Liver (tissue), 9 donors: Measurements from ENCODE around the gene GHR. TPM values are rescaled to one million over a fixed set of nuclear protein-coding genes. Genes with fewer than 3 reads are reported as not detected.

Source experiments
- DNase-seq: peaks from one replicate; pipeline ENCODE4 v3.0.0-alpha.2; 2017; ENCODE audit warnings: low spot score
- H3K27ac ChIP-seq, 2 donors: one replicate each; pipeline ENCODE4 v1.7.0; 2013; ENCODE audit warnings: inconsistent platforms in 2 of 2, low read length in 2 of 2, control low read depth in 1 of 2, low read depth in 1 of 2, mild to moderate bottlenecking in 1 of 2
- H3K27me3 ChIP-seq, 4 donors: one replicate each; pipeline versions ENCODE4 v1.6.1 to v1.7.0; 2013; ENCODE audit warnings: low read length in 3 of 4, inconsistent platforms in 1 of 4, mild to moderate bottlenecking in 1 of 4, moderate library complexity in 1 of 4; ENCODE audit not compliant: control insufficient read depth in 4 of 4, insufficient read depth in 4 of 4
- H3K36me3 ChIP-seq, 4 donors: one replicate each; pipeline versions ENCODE4 v1.6.1 to v1.7.0; 2013; ENCODE audit warnings: low read length in 3 of 4, mild to moderate bottlenecking in 3 of 4, low read depth in 1 of 4, moderate library complexity in 1 of 4; ENCODE audit not compliant: control insufficient read depth in 4 of 4, insufficient read depth in 3 of 4
- H3K4me1 ChIP-seq, 4 donors: one replicate each; pipeline versions ENCODE4 v1.6.1 to v1.7.0; 2013; ENCODE audit warnings: low read length in 3 of 4, mild to moderate bottlenecking in 3 of 4, moderate library complexity in 1 of 4; ENCODE audit not compliant: control insufficient read depth in 4 of 4, insufficient read depth in 4 of 4
- H3K4me3 ChIP-seq, 3 donors: one replicate each; pipeline versions ENCODE4 v1.6.1 to v1.7.0; 2013; ENCODE audit warnings: low read length in 3 of 3, control low read depth in 1 of 3, low read depth in 1 of 3, mild to moderate bottlenecking in 1 of 3
- H3K9ac ChIP-seq, 2 donors: one replicate each; pipeline ENCODE4 v1.7.0; 2013; ENCODE audit warnings: low read length in 2 of 2, mild to moderate bottlenecking in 2 of 2, moderate library complexity in 2 of 2, control low read depth in 1 of 2, low read depth in 1 of 2
- H3K9me3 ChIP-seq, 4 donors: one replicate each; pipeline versions ENCODE4 v1.6.1 to v1.7.0; 2013; ENCODE audit warnings: low read length in 3 of 4; ENCODE audit not compliant: control insufficient read depth in 4 of 4
- ATF3 ChIP-seq: IDR thresholded peaks from 2 replicates; pipeline ENCODE4 v1.6.1; 2016; ENCODE audit warnings: antibody characterized with exemption
- CTCF ChIP-seq: fragments of 150-350 bp; IDR thresholded peaks from 2 replicates; pipeline ENCODE4 v1.5.1; 2017; ENCODE audit warnings: improper control_type of control experiment, low read depth, low read length; ENCODE audit not compliant: missing input control
- FOXA1 ChIP-seq: IDR thresholded peaks from 2 replicates; pipeline ENCODE4 v1.6.1; 2016; ENCODE audit warnings: antibody characterized with exemption
- GABPA ChIP-seq, 2 donors: IDR thresholded peaks in 1 of 2; conservative IDR thresholded peaks in 1 of 2; 2 replicates each; pipeline ENCODE4 v1.6.1; 2016; ENCODE audit warnings: antibody characterized with exemption in 2 of 2, mild to moderate bottlenecking in 1 of 2, moderate library complexity in 1 of 2
- HNF4A ChIP-seq, 2 donors: conservative IDR thresholded peaks; 2 replicates each; pipeline ENCODE4 v1.6.1; 2016; ENCODE audit warnings: antibody characterized with exemption in 2 of 2, mild to moderate bottlenecking in 2 of 2
- JUND ChIP-seq, 2 donors: IDR thresholded peaks; 2 replicates each; pipeline ENCODE4 v1.6.1; 2016; ENCODE audit warnings: antibody characterized with exemption in 2 of 2
- NR2F2 ChIP-seq: IDR thresholded peaks from 2 replicates; pipeline ENCODE4 v1.6.1; 2016; ENCODE audit warnings: antibody characterized with exemption
- RXRA ChIP-seq, 2 donors: IDR thresholded peaks; 2 replicates each; pipeline ENCODE4 v1.6.1; 2017 to 2018; ENCODE audit warnings: antibody characterized with exemption in 2 of 2, mild to moderate bottlenecking in 1 of 2
- TAF1 ChIP-seq: conservative IDR thresholded peaks from 2 replicates; pipeline ENCODE4 v1.6.1; 2016; ENCODE audit warnings: antibody characterized with exemption, mild to moderate bottlenecking
- ZBTB33 ChIP-seq: IDR thresholded peaks from 2 replicates; pipeline ENCODE4 v1.6.1; 2016; ENCODE audit warnings: antibody characterized with exemption
- WGBS: extraction: QIAGEN DNeasy Blood & Tissue Kit; methylation state at CpG from one replicate; pipeline ENCODE4 v1.1.7; 2013; 5-methylcytosine and 5-hydroxymethylcytosine counted together
- polyA plus RNA-seq, 2 donors: library from polyadenylated mRNA; stranded (reverse) in 1 of 2; unstranded in 1 of 2; fragments of 200-250 nt in 1 of 2; fragments of >200 nt in 1 of 2; fragmentation: Nextera tagmentation in 1 of 2; extraction: Ambion mirVana in 1 of 2; gene quantifications; one replicate each; pipeline versions ENCODE4 v1.2.1 to v1.2.3, GENCODE V29; 2013 to 2015
- total RNA-seq, 2 donors: library from RNA; depleted of rRNA; stranded (reverse); fragments of >200 nt; gene quantifications; one replicate each; pipeline ENCODE4 v1.2.3, GENCODE V29; 2014
- donor health status: healthy.
- donor health status: healthy.
- donor health status: healthy.
- donor health status: healthy.
- donor health status: healthy.

GHR gene
- total and polyA plus RNA-seq, 4 donors = 6.6 to 104 (median 20.9) TPM

DNA sequence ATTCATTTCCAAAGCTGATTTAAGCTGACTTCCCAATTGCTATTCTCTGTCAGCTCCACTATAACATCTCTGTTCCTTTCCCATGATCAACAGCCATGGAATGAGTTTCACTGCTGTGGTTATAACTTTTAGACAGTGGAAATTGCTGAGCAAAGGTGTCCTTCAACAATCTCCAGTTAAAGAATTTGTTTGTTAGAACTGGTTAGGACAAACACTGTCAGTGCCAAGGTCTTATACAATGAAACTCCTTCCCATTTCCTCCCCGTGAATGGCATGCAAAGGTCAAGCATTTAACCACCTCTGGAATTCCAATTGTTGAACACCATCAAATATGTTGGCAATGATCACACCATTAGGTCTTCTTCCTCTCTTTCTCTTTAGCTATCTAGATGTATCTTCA, 45.7 kb upstream of the GHR start (continued):
- TF ChIP-seq CTCF (no peak), NR2F2 (no peak), HNF4A (conservative IDR thresholded peaks at IDR 0.05) (no peak)

GRCh38 chr5:42381973-42382372, 41.3 kb upstream of the GHR start:
- Histone ChIP-seq H3K27me3 (no peaks in the 10 kb centered on the region), H3K36me3 (no peaks in the 10 kb centered on the region), H3K4me1 (no peaks in the 10 kb centered on the region), H3K27ac (no peak overlapping the region), H3K9ac (no peak overlapping the region), H3K9me3 (no peaks in the 10 kb centered on the region), H3K4me3 (no peak overlapping the region)
- no peak for DNase-seq
- TF ChIP-seq TAF1 (no peak), RXRA (IDR thresholded peaks at IDR 0.05) (no peak), ATF3 (no peak), HNF4A (conservative IDR thresholded peaks at IDR 0.05) (no peak)
- WGBS = 98% methylated on average over 2 of the region's 2 CpGs

DNA sequence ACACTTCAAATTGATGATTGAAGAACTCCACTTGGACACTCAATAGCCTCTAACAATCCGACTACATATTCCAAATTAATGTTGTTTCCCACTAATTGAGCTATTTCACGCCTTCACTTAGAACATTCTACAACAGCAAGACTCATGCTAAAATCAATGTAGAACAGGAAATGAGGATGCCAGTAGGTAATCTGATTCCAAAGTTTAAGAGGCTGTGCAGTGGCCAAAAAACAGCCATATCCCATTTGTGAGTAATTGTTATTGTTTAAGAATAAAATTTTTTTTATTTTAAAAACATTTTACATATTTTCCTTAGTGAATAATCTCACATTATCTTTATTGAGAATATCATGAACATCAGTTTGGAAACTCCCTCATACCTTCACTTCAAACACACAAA, 35.7 kb upstream of the GHR start:
- Histone ChIP-seq H3K9ac (no peak overlapping the region), H3K9me3 (peaks cover 0 to 1% (median 0%) of the 10 kb centered on the region in 4 donors), H3K36me3 (no peaks in the 10 kb centered on the region), H3K27me3 (no peaks in the 10 kb centered on the region), H3K4me1 (no peaks in the 10 kb centered on the region), H3K27ac (no peak overlapping the region), H3K4me3 (no peak overlapping the region)
- no peak for DNase-seq
- WGBS = 89% methylated on average over 2 of the region's 2 CpGs
- TF ChIP-seq GABPA (IDR thresholded peaks at IDR 0.05 in 1 of 2, conservative IDR thresholded peaks at IDR 0.05 in 1 of 2) (no peak), ATF3 (no peak), ZBTB33 (no peak), JUND (IDR thresholded peaks at IDR 0.05) (no peak), RXRA (IDR thresholded peaks at IDR 0.05) (no peak), CTCF (no peak), NR2F2 (no peak), FOXA1 (no peak)
